Fibroblast of mammary gland (primary cell): ENCODE data around the gene ST6GALNAC4.

ENCODE experiments used
- DNase-seq: peaks from one replicate; pipeline ENCODE4 v3.0.0-alpha.2; 2010; ENCODE audit warnings: low read depth
- H3K4me3 ChIP-seq: 2 replicates; pipeline ENCODE4 v1.5.1; 2011; ENCODE audit warnings: low read depth, mild to moderate bottlenecking, low read length, moderate library complexity; ENCODE audit not compliant: control insufficient read depth
- TF ChIP-seq, protein P1 (sequence below): conservative IDR thresholded peaks from 2 replicates; pipeline ENCODE4 v1.5.1; 2011; ENCODE audit warnings: low read depth, low read length, inconsistent platforms; ENCODE audit not compliant: control insufficient read depth, insufficient read depth

ST6GALNAC4 gene

DNA sequence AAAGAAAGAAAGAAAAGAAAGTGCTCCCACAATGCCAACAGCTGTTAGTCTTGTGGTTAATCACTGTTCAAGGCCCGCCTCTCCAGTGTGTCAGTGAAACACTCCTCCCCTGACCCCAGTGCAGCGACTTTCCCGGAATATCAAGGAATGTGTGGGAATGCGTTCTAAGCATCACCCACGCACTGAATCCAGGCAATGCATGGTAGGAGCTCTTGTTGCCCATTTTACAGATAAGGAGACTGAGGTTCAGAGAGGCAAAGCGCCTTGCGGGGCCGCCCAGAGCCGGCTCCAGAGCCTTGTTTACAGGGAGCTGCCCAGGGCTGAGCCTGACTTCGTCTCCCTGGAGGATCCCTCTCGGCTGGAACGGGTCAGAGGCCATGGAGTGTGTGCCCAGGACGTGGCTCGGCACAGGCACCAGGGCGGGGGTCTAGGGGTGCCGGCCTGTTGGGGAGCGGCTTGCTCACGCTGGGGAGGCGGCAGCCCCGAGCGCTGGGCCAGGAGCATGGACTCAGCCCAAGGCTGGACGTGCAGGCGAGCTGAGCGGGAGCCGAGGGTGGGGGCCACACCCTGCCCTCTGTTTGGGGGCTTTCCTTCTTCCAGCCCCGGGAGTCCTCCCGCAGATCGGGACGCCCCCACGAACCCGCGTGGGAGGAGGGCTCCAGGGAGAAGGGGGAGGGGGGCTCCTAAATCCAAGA lies 18.3 kb downstream of the ST6GALNAC4 start:
- TF ChIP-seq, protein P1, sequence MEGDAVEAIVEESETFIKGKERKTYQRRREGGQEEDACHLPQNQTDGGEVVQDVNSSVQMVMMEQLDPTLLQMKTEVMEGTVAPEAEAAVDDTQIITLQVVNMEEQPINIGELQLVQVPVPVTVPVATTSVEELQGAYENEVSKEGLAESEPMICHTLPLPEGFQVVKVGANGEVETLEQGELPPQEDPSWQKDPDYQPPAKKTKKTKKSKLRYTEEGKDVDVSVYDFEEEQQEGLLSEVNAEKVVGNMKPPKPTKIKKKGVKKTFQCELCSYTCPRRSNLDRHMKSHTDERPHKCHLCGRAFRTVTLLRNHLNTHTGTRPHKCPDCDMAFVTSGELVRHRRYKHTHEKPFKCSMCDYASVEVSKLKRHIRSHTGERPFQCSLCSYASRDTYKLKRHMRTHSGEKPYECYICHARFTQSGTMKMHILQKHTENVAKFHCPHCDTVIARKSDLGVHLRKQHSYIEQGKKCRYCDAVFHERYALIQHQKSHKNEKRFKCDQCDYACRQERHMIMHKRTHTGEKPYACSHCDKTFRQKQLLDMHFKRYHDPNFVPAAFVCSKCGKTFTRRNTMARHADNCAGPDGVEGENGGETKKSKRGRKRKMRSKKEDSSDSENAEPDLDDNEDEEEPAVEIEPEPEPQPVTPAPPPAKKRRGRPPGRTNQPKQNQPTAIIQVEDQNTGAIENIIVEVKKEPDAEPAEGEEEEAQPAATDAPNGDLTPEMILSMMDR = no peak
- peak; percentile 95 for DNase-seq
- H3K4me3 ChIP-seq = peak overlapping the region; percentile 85

DNA sequence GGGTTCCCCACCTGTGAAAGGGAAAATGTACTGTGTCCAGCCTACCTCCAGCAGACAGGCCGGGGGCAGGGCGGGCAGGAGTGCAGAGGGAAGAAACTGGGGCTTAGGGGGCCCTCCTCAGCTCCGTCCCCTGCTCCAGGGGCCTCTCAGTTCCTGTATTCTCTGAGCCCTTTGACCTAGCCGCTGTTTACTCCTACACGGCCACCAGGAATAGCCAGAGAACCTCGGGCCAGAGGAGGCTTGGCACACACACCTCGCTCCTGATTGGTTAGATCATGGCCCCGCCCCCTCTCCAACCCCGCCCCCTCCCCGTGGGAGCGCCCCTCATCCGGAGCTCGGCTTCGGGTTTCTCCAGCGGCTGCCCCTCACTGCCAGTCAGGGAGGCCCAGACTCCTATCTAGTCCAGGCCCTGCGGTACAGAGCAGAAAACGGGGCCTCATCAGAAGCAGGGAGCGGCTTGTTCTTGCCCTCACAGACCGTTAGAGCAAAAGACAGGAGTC lies 19.6 kb downstream of the ST6GALNAC4 start:
- DNase-seq = peak; percentile 86

DNA sequence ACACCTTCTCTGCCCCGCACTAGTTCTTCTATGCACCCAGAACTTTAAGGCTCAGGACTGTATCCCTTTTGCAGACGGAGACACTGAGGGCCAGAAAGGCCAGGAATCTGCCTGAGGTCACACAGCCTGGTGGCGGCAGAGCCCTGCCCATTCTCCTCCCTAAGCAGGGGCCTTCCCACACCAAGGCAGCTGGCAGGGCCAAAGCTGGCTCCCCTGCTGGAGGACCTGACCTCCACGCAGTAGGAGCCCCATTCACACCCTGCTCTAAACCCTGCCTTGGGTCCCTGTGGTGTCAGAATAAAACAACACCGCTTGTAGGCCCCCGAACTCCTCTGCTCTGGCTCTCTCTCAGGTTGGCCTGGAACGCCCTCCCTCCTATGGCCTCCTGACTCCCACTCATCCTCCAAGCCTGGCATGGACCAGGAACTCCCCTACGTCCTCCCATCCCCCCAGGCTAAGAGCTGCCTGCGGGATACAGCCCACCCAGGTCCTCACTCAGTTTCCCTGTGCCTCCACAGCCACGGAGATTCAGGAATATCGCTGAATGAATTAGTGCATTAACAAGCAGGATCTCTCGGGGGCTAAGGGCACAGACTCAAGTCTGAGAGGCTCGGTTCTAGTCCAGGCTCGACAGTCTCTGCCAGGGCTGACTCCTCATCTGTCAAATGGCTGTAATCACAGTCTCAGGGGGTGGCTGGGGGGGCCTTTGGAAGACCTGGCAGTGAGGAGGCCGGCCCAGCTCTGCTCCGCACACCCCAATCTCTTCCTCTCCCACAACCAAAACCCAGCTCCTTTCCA lies 20.2 kb downstream of the ST6GALNAC4 start:
- TF ChIP-seq, protein P1 = no peak
- no peak for DNase-seq
- H3K4me3 ChIP-seq = no peak overlapping the region

More for the DNA sequence above, 19.6 kb downstream of the ST6GALNAC4 start:
- H3K4me3 ChIP-seq = peak overlapping the region; percentile 85
- TF ChIP-seq, protein P1 = no peak

DNA sequence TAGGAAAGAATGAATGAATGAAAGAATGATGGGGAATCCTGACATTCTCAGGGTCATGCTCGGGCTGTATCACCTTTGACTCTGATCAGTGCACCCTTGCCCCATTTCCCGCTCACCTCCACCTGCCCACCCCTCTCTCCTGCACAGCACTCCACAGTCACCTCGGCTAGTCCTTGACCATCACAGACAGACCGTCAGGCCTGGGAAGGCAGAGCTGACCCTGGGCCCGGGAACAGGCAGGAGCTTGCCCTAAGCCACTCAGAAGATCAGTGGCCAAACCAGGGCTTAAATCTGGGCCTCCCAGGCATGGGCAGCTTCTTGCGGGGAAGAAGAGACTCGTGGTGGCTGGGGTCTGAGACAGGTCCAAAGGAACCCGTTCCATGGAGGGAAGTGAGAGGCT lies 21.0 kb downstream of the ST6GALNAC4 start:
- TF ChIP-seq, protein P1 = no peak
- no peak overlapping the region for H3K4me3 ChIP-seq
- DNase-seq = no peak

DNA sequence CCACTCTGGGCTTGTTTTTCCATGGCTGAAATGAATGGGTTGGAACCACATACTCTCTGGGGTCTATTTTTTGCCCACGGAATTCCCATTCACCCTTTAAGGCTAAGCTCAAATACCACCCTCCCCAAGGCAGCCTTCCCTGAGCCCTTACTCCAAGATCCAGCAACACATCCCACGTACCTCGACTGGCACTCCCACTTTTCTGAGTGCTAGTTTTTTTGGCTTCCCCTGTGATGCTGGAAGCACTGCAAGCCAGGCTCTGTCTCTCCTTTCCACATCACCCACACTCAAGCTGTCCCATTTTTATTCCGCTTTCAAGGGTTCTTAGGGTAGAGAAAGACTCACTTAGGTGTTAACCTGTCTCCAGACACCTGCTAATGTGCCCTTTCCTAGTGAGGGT lies 23.4 kb downstream of the ST6GALNAC4 start:
- no peak overlapping the region for H3K4me3 ChIP-seq
- TF ChIP-seq, protein P1 = no peak
- no peak for DNase-seq

DNA sequence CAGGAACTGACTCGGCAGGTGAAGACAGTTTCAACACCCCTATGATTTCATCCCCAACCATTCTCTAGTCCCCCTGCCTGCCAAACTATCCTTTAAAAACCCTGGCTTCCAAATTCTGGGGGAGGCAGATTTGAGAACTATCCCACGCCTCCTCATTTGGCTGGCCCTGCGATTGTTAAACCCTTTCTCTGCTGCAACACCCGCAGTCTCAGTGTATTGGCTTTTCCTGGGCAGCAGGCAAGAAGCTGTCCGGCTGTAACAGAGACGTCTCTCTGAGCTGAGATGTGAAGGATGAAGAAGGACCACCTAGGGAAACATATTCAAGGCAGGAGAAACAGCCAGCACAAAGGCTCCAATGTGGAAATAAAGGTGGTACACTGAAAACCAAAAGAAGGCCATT lies 24.0 kb downstream of the ST6GALNAC4 start:
- TF ChIP-seq, protein P1 = no peak
- no peak overlapping the region for H3K4me3 ChIP-seq
- no peak for DNase-seq
